ENCODE data around the gene KCNH2.

DNA sequence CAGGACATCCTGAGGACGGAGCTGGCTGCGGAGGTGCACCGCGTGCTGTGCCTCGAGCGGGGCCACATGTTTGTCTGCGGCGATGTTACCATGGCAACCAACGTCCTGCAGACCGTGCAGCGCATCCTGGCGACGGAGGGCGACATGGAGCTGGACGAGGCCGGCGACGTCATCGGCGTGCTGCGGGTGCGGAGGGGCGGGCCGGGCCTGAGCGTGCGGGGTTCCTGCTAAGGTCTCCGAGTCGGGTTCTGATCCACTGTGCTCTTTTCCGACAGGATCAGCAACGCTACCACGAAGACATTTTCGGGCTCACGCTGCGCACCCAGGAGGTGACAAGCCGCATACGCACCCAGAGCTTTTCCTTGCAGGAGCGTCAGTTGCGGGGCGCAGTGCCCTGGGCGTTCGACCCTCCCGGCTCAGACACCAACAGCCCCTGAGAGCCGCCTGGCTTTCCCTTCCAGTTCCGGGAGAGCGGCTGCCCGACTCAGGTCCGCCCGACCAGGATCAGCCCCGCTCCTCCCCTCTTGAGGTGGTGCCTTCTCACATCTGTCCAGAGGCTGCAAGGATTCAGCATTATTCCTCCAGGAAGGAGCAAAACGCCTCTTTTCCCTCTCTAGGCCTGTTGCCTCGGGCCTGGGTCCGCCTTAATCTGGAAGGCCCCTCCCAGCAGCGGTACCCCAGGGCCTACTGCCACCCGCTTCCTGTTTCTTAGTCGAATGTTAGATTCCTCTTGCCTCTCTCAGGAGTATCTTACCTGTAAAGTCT lies 35.8 kb upstream of the KCNH2 start:
- no peak for TF ChIP-seq EP300 (IDR thresholded peaks at IDR 0.05; ENCODE audit: borderline replicate concordance in 1 of 2, low read depth in 2 of 2, low read length in 2 of 2)
- no peak for TF ChIP-seq JUND (IDR thresholded peaks at IDR 0.05; ENCODE audit: low read length)
- TF ChIP-seq EZH2 (IDR thresholded peaks at IDR 0.05; ENCODE audit: low read depth, low read length, severe bottlenecking) = no peak
- TF ChIP-seq, protein P1, sequence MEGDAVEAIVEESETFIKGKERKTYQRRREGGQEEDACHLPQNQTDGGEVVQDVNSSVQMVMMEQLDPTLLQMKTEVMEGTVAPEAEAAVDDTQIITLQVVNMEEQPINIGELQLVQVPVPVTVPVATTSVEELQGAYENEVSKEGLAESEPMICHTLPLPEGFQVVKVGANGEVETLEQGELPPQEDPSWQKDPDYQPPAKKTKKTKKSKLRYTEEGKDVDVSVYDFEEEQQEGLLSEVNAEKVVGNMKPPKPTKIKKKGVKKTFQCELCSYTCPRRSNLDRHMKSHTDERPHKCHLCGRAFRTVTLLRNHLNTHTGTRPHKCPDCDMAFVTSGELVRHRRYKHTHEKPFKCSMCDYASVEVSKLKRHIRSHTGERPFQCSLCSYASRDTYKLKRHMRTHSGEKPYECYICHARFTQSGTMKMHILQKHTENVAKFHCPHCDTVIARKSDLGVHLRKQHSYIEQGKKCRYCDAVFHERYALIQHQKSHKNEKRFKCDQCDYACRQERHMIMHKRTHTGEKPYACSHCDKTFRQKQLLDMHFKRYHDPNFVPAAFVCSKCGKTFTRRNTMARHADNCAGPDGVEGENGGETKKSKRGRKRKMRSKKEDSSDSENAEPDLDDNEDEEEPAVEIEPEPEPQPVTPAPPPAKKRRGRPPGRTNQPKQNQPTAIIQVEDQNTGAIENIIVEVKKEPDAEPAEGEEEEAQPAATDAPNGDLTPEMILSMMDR (IDR thresholded peaks at IDR 0.05; ENCODE audit: control extremely low read depth in 1 of 3, insufficient read depth in 1 of 3, low read depth in 1 of 3, low read length in 3 of 3) = peak in 1 of 3 experiments; percentile 25; a peak in 1 of 4 replicates
- no peak for TF ChIP-seq BRCA1 (IDR thresholded peaks at IDR 0.05; ENCODE audit: low read depth, low read length)

Measured in H1 (cell line).